ENCODE results near the gene UNC5C.

Gene UNC5C

GRCh38 chr4:95466791-95467190 lies 82.0 kb downstream of the UNC5C start:
- DNase-seq (ENCODE audit: low spot score): peak; percentile 3

- no peak for DNase-seq (ENCODE audit: low spot score)
Measured at GRCh38 chr4:95465010-95465409, 83.8 kb downstream of the UNC5C start.

GRCh38 chr4:95462921-95463320 lies 85.9 kb downstream of the UNC5C start:
- DNase-seq (ENCODE audit: low spot score): no peak

- DNase-seq (ENCODE audit: low spot score): no peak
Measured at GRCh38 chr4:95457353-95457752, 91.4 kb downstream of the UNC5C start.

- no peak for DNase-seq (ENCODE audit: low spot score)
Measured at GRCh38 chr4:95450294-95450693, 98.5 kb downstream of the UNC5C start.

- DNase-seq (ENCODE audit: low spot score): no peak
Measured at GRCh38 chr4:95446173-95446572, 102.6 kb downstream of the UNC5C start.

GRCh38 chr4:95445251-95445650 lies 103.5 kb downstream of the UNC5C start:
- DNase-seq (ENCODE audit: low spot score): no peak

GRCh38 chr4:95444812-95445211 lies 104.0 kb downstream of the UNC5C start:
- DNase-seq (ENCODE audit: low spot score): no peak

- no peak for DNase-seq (ENCODE audit: low spot score)
Measured at GRCh38 chr4:95439896-95440295, 108.9 kb downstream of the UNC5C start.

GRCh38 chr4:95439071-95439470 lies 109.7 kb downstream of the UNC5C start:
- DNase-seq (ENCODE audit: low spot score): no peak

GRCh38 chr4:95432466-95432865 lies 116.3 kb downstream of the UNC5C start:
- DNase-seq (ENCODE audit: low spot score): no peak

- DNase-seq (ENCODE audit: low spot score): no peak
Measured at GRCh38 chr4:95431678-95432077, 117.1 kb downstream of the UNC5C start.

GRCh38 chr4:95429416-95429815 lies 119.4 kb downstream of the UNC5C start:
- no peak for DNase-seq (ENCODE audit: low spot score)

GRCh38 chr4:95428291-95429070 lies 120.3 kb downstream of the UNC5C start:
- DNase-seq (ENCODE audit: low spot score): no peak

- DNase-seq (ENCODE audit: low spot score): no peak
Measured at GRCh38 chr4:95426455-95426854, 122.3 kb downstream of the UNC5C start.

- DNase-seq (ENCODE audit: low spot score): no peak
Measured at GRCh38 chr4:95422436-95422835, 126.3 kb downstream of the UNC5C start.

- no peak for DNase-seq (ENCODE audit: low spot score)
Measured at GRCh38 chr4:95421869-95422268, 126.9 kb downstream of the UNC5C start.

- no peak for DNase-seq (ENCODE audit: low spot score)
Measured at GRCh38 chr4:95417531-95417930, 131.2 kb downstream of the UNC5C start.

GRCh38 chr4:95415346-95415771 lies 133.4 kb downstream of the UNC5C start:
- no peak for DNase-seq (ENCODE audit: low spot score)

GRCh38 chr4:95411371-95412088 lies 137.2 kb downstream of the UNC5C start:
- no peak for DNase-seq (ENCODE audit: low spot score)

- DNase-seq (ENCODE audit: low spot score): no peak
Measured at GRCh38 chr4:95410387-95410977, 138.3 kb downstream of the UNC5C start.

- no peak for DNase-seq (ENCODE audit: low spot score)
Measured at GRCh38 chr4:95409750-95410149, 139.0 kb downstream of the UNC5C start.

GRCh38 chr4:95409127-95409526 lies 139.6 kb downstream of the UNC5C start:
- no peak for DNase-seq (ENCODE audit: low spot score)

Measured in LoVo (cell line).